Measurements from ENCODE around the gene SSBP4.
A peak's percentile ranks its signal among the peaks of the same experiment; 100 is the strongest.

The SSBP4 gene

DNA sequence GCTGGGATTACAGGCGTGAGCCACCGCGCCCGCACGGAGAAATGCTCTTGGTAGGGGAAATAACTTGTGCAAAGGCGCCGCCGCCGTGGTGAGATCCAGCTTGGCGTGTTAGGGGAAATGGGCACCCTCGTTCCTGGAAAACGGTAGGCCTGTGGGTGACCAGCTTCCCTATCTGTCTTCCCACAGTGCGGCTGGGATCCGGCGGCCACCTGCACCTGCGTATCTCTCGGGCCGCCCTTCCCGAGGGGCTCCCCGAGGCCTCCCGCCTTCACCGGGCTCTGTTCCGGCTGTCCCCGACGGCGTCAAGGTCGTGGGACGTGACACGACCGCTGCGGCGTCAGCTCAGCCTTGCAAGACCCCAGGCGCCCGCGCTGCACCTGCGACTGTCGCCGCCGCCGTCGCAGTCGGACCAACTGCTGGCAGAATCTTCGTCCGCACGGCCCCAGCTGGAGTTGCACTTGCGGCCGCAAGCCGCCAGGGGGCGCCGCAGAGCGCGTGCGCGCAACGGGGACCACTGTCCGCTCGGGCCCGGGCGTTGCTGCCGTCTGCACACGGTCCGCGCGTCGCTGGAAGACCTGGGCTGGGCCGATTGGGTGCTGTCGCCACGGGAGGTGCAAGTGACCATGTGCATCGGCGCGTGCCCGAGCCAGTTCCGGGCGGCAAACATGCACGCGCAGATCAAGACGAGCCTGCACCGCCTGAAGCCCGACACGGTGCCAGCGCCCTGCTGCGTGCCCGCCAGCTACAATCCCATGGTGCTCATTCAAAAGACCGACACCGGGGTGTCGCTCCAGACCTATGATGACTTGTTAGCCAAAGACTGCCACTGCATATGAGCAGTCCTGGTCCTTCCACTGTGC is 30.9 kb upstream of the SSBP4 start (continued):
- TF ChIP-seq, protein P1, sequence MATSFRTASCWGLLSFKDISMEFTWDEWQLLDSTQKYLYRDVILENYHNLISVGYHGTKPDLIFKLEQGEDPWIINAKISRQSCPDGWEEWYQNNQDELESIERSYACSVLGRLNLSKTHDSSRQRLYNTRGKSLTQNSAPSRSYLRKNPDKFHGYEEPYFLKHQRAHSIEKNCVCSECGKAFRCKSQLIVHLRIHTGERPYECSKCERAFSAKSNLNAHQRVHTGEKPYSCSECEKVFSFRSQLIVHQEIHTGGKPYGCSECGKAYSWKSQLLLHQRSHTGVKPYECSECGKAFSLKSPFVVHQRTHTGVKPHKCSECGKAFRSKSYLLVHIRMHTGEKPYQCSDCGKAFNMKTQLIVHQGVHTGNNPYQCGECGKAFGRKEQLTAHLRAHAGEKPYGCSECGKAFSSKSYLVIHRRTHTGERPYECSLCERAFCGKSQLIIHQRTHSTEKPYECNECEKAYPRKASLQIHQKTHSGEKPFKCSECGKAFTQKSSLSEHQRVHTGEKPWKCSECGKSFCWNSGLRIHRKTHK (tag by site-specific recombination; IDR thresholded peaks at IDR 0.05), result no peak
- TF ChIP-seq ZNF404 (tag by site-specific recombination; IDR thresholded peaks at IDR 0.05) (no peak), SALL2 (tag by site-specific recombination; IDR thresholded peaks at IDR 0.05; ENCODE audit: borderline replicate concordance) (no peak), ZNF112 (tag by site-specific recombination; IDR thresholded peaks at IDR 0.05) (no peak), ZBTB8A (tag by site-specific recombination; IDR thresholded peaks at IDR 0.05) (peak; percentile 81), ZNF121 (tag by site-specific recombination; IDR thresholded peaks at IDR 0.05) (no peak), ZIC2 (tag by site-specific recombination; IDR thresholded peaks at IDR 0.05) (peak; percentile 88), ZNF768 (tag by site-specific recombination; IDR thresholded peaks at IDR 0.05) (no peak; the same call in 1 of the 2 replicates), ZNF544 (tag by site-specific recombination; IDR thresholded peaks at IDR 0.05) (no peak), MEIS1 (CRISPR knock-in tag; IDR thresholded peaks at IDR 0.05; ENCODE audit: borderline replicate concordance) (no peak), ZNF791 (tag by site-specific recombination; IDR thresholded peaks at IDR 0.05) (no peak), ZNF561 (tag by site-specific recombination; IDR thresholded peaks at IDR 0.05; ENCODE audit: borderline replicate concordance) (no peak), ZNF175 (tag by site-specific recombination; IDR thresholded peaks at IDR 0.05) (no peak), ZNF366 (tag by site-specific recombination; conservative IDR thresholded peaks at IDR 0.05) (no peak), ZNF521 (tag by site-specific recombination; IDR thresholded peaks at IDR 0.05) (no peak), ZNF292 (tag by site-specific recombination; IDR thresholded peaks at IDR 0.05; ENCODE audit: borderline replicate concordance, low read depth) (no peak), ZNF514 (tag by site-specific recombination; IDR thresholded peaks at IDR 0.05) (no peak), ZNF155 (tag by site-specific recombination; IDR thresholded peaks at IDR 0.05) (no peak), ZNF302 (tag by site-specific recombination; IDR thresholded peaks at IDR 0.05; ENCODE audit: low read depth) (no peak), ZNF837 (tag by site-specific recombination; IDR thresholded peaks at IDR 0.05) (no peak), ZNF239 (tag by site-specific recombination; IDR thresholded peaks at IDR 0.05) (no peak), ZNF391 (tag by site-specific recombination; IDR thresholded peaks at IDR 0.05; ENCODE audit: borderline replicate concordance, low read depth) (no peak), ZNF394 (tag by site-specific recombination; IDR thresholded peaks at IDR 0.05; ENCODE audit: borderline replicate concordance) (peak; percentile 43; the same call in 1 of the 2 replicates), ZNF2 (tag by site-specific recombination; IDR thresholded peaks at IDR 0.05) (peak; percentile 93), ZFHX2 (tag by site-specific recombination; conservative IDR thresholded peaks at IDR 0.05) (no peak), ZBTB21 (tag by site-specific recombination; IDR thresholded peaks at IDR 0.05) (no peak), BCL11B (tag by site-specific recombination; IDR thresholded peaks at IDR 0.05; ENCODE audit: low read depth) (peak; percentile 34; the same call in 1 of the 2 replicates), ZNF169 (tag by site-specific recombination; IDR thresholded peaks at IDR 0.05) (no peak)
- TF ChIP-seq, protein P2, sequence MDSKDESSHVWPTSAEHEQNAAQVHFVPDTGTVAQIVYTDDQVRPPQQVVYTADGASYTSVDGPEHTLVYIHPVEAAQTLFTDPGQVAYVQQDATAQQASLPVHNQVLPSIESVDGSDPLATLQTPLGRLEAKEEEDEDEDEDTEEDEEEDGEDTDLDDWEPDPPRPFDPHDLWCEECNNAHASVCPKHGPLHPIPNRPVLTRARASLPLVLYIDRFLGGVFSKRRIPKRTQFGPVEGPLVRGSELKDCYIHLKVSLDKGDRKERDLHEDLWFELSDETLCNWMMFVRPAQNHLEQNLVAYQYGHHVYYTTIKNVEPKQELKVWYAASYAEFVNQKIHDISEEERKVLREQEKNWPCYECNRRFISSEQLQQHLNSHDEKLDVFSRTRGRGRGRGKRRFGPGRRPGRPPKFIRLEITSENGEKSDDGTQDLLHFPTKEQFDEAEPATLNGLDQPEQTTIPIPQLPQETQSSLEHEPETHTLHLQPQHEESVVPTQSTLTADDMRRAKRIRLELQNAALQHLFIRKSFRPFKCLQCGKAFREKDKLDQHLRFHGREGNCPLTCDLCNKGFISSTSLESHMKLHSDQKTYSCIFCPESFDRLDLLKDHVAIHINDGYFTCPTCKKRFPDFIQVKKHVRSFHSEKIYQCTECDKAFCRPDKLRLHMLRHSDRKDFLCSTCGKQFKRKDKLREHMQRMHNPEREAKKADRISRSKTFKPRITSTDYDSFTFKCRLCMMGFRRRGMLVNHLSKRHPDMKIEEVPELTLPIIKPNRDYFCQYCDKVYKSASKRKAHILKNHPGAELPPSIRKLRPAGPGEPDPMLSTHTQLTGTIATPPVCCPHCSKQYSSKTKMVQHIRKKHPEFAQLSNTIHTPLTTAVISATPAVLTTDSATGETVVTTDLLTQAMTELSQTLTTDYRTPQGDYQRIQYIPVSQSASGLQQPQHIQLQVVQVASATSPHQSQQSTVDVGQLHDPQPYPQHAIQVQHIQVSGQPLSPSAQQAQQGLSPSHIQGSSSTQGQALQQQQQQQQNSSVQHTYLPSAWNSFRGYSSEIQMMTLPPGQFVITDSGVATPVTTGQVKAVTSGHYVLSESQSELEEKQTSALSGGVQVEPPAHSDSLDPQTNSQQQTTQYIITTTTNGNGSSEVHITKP (tag by site-specific recombination; IDR thresholded peaks at IDR 0.05), result no peak
- TF ChIP-seq, protein P3, sequence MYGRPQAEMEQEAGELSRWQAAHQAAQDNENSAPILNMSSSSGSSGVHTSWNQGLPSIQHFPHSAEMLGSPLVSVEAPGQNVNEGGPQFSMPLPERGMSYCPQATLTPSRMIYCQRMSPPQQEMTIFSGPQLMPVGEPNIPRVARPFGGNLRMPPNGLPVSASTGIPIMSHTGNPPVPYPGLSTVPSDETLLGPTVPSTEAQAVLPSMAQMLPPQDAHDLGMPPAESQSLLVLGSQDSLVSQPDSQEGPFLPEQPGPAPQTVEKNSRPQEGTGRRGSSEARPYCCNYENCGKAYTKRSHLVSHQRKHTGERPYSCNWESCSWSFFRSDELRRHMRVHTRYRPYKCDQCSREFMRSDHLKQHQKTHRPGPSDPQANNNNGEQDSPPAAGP (tag by site-specific recombination; IDR thresholded peaks at IDR 0.05), result peak; percentile 65; the same call in 1 of the 2 replicates
- TF ChIP-seq, protein P4, sequence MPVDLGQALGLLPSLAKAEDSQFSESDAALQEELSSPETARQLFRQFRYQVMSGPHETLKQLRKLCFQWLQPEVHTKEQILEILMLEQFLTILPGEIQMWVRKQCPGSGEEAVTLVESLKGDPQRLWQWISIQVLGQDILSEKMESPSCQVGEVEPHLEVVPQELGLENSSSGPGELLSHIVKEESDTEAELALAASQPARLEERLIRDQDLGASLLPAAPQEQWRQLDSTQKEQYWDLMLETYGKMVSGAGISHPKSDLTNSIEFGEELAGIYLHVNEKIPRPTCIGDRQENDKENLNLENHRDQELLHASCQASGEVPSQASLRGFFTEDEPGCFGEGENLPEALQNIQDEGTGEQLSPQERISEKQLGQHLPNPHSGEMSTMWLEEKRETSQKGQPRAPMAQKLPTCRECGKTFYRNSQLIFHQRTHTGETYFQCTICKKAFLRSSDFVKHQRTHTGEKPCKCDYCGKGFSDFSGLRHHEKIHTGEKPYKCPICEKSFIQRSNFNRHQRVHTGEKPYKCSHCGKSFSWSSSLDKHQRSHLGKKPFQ (tag by site-specific recombination; IDR thresholded peaks at IDR 0.05), result no peak
- TF ChIP-seq, protein P5, sequence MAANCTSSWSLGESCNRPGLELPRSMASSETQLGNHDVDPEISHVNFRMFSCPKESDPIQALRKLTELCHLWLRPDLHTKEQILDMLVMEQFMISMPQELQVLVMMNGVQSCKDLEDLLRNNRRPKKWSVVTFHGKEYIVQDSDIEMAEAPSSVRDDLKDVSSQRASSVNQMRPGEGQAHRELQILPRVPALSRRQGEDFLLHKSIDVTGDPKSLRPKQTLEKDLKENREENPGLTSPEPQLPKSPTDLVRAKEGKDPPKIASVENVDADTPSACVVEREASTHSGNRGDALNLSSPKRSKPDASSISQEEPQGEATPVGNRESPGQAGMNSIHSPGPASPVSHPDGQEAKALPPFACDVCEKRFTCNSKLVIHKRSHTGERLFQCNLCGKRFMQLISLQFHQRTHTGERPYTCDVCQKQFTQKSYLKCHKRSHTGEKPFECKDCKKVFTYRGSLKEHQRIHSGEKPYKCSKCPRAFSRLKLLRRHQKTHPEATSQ (tag by site-specific recombination; IDR thresholded peaks at IDR 0.05), result peak; percentile 29; the same call in 1 of the 2 replicates
